H9 (cell line): ENCODE data around the gene DDX1. TPM values are rescaled to one million over a fixed set of nuclear protein-coding genes. Genes with fewer than 3 reads are reported as not detected.

Experiments used
- DNase-seq: peaks from one replicate; pipeline ENCODE4 v3.0.0-alpha.2; 2017
- H2AFZ ChIP-seq: one replicate; pipeline ENCODE4 v1.6.1; 2013; ENCODE audit warnings: mild to moderate bottlenecking, low read length, control low read depth, moderate library complexity
- H2AK5ac ChIP-seq: 2 replicates; pipeline ENCODE4 v1.6.1; 2013; ENCODE audit warnings: low read length, control low read depth, mixed read lengths; ENCODE audit not compliant: insufficient read length
- H2BK120ac ChIP-seq: one replicate; pipeline ENCODE4 v1.6.1; 2013; ENCODE audit warnings: low read depth, mild to moderate bottlenecking, low read length, control low read depth, inconsistent platforms; ENCODE audit not compliant: poor library complexity, severe bottlenecking
- H2BK12ac ChIP-seq: 2 replicates; pipeline ENCODE4 v1.6.1; 2013; ENCODE audit warnings: low read length, control low read depth, mixed read lengths, low read depth; ENCODE audit not compliant: insufficient read length
- H2BK15ac ChIP-seq: 2 replicates; pipeline ENCODE4 v1.6.1; 2013; ENCODE audit warnings: low read depth, low read length, control low read depth
- H2BK20ac ChIP-seq: one replicate; pipeline ENCODE4 v1.6.1; 2013; ENCODE audit warnings: low read depth, mild to moderate bottlenecking, low read length, control low read depth, inconsistent platforms; ENCODE audit not compliant: poor library complexity, severe bottlenecking
- H2BK5ac ChIP-seq: 2 replicates; pipeline ENCODE4 v1.6.1; 2013; ENCODE audit warnings: low read length, control low read depth, mixed read lengths; ENCODE audit not compliant: insufficient read length
- H3K14ac ChIP-seq: 2 replicates; pipeline ENCODE4 v1.6.1; 2013; ENCODE audit warnings: low read length, control low read depth; ENCODE audit not compliant: insufficient read depth
- H3K18ac ChIP-seq: 2 replicates; pipeline ENCODE4 v1.6.1; 2013; ENCODE audit warnings: low read depth, mild to moderate bottlenecking, mixed read lengths, low read length, control low read depth; ENCODE audit not compliant: insufficient read length
- H3K23ac ChIP-seq: 2 replicates; pipeline ENCODE4 v1.6.1; 2013; ENCODE audit warnings: low read length, control low read depth, mixed read lengths, low read depth; ENCODE audit not compliant: insufficient read length
- H3K23me2 ChIP-seq: 2 replicates; pipeline ENCODE4 v1.6.1; 2013; ENCODE audit warnings: low read depth, mild to moderate bottlenecking, mixed read lengths, low read length, control low read depth; ENCODE audit not compliant: insufficient read length, poor library complexity, severe bottlenecking
- H3K27ac ChIP-seq: 2 replicates; pipeline ENCODE4 v1.5.1; 2013; ENCODE audit warnings: low read length, control low read depth, mixed read lengths, low read depth; ENCODE audit not compliant: insufficient read length
- H3K27me3 ChIP-seq: 2 replicates; pipeline ENCODE4 v1.6.1; 2013; ENCODE audit warnings: low read length, control low read depth, inconsistent platforms; ENCODE audit not compliant: insufficient read depth
- H3K4ac ChIP-seq: 2 replicates; pipeline ENCODE4 v1.6.1; 2013; ENCODE audit warnings: low read depth, mild to moderate bottlenecking, control low read depth, inconsistent platforms, low read length, moderate library complexity
- H3K4me1 ChIP-seq: 2 replicates; pipeline ENCODE4 v1.6.1; 2013; ENCODE audit warnings: low read length, control low read depth, inconsistent platforms; ENCODE audit not compliant: insufficient read depth
- H3K4me2 ChIP-seq: 2 replicates; pipeline ENCODE4 v1.6.1; 2013; ENCODE audit warnings: low read length, control low read depth, mixed read lengths; ENCODE audit not compliant: insufficient read length, insufficient read depth
- H3K56ac ChIP-seq: 2 replicates; pipeline ENCODE4 v1.6.1; 2013; ENCODE audit warnings: low read depth, mild to moderate bottlenecking, mixed read lengths, low read length, control low read depth; ENCODE audit not compliant: insufficient read length
- H3K79me1 ChIP-seq: 2 replicates; pipeline ENCODE4 v1.6.1; 2013; ENCODE audit warnings: low read depth, mild to moderate bottlenecking, moderate library complexity, low read length, control low read depth, inconsistent platforms; ENCODE audit not compliant: insufficient read depth, poor library complexity, severe bottlenecking
- H3K79me2 ChIP-seq: 2 replicates; pipeline ENCODE4 v1.6.1; 2013; ENCODE audit warnings: low read length, control low read depth, inconsistent platforms; ENCODE audit not compliant: insufficient read depth
- H3K9ac ChIP-seq: 2 replicates; pipeline ENCODE4 v1.6.1; 2013; ENCODE audit warnings: low read length, control low read depth, mixed read lengths; ENCODE audit not compliant: insufficient read length; ENCODE audit errors: extremely low read depth
- H3K9me3 ChIP-seq: one replicate; pipeline ENCODE4 v1.6.1; 2013; ENCODE audit warnings: low read depth, low read length, inconsistent platforms; ENCODE audit not compliant: control insufficient read depth
- H3T11ph ChIP-seq: one replicate; pipeline ENCODE4 v1.6.1; 2013; ENCODE audit warnings: mild to moderate bottlenecking, low read length, control low read depth, inconsistent platforms
- H4K20me1 ChIP-seq: one replicate; pipeline ENCODE4 v1.6.1; 2013; ENCODE audit not compliant: control insufficient read depth, insufficient read length, insufficient read depth
- H4K5ac ChIP-seq: 2 replicates; pipeline ENCODE4 v1.6.1; 2013; ENCODE audit warnings: low read depth, mild to moderate bottlenecking, mixed read lengths, low read length, control low read depth; ENCODE audit not compliant: insufficient read length
- H4K8ac ChIP-seq: replicated peaks from 2 replicates; pipeline ENCODE4 v1.6.1; 2013; ENCODE audit warnings: low read length, control low read depth, mixed read lengths, low read depth; ENCODE audit not compliant: insufficient read length
- H4K91ac ChIP-seq: 2 replicates; pipeline ENCODE4 v1.6.1; 2013; ENCODE audit warnings: low read depth, mild to moderate bottlenecking, moderate library complexity, mixed read lengths, low read length, control low read depth; ENCODE audit not compliant: insufficient read length
- H3K27ac Mint-ChIP-seq, 3 experiments: 2 replicates in 2 of 3; 3 replicates in 1 of 3; pipeline ENCODE4 v1.8.0; 2020 to 2021; ENCODE audit warnings: mixed read lengths in 3 of 3, mild to moderate bottlenecking in 1 of 3, moderate library complexity in 1 of 3
- H3K27me3 Mint-ChIP-seq: 2 replicates; pipeline ENCODE4 v1.8.0; 2021; ENCODE audit warnings: low read depth, mild to moderate bottlenecking, moderate library complexity, mixed read lengths
- H3K36me3 Mint-ChIP-seq, 3 experiments: 2 replicates in 2 of 3; 3 replicates in 1 of 3; pipeline ENCODE4 v1.8.0; 2020 to 2021; ENCODE audit warnings: low read depth in 3 of 3, mixed read lengths in 3 of 3; ENCODE audit not compliant: insufficient read depth in 1 of 3
- H3K4me1 Mint-ChIP-seq, 2 experiments: 2 replicates each; pipeline ENCODE4 v1.8.0; 2020; ENCODE audit warnings: mixed read lengths in 2 of 2
- H3K4me3 Mint-ChIP-seq, 2 experiments: 2 replicates in 1 of 2; 3 replicates in 1 of 2; pipeline ENCODE4 v1.8.0; 2020 to 2021; ENCODE audit warnings: mild to moderate bottlenecking in 2 of 2, mixed read lengths in 2 of 2, moderate library complexity in 1 of 2
- H3K9me3 Mint-ChIP-seq, 2 experiments: 2 replicates in 1 of 2; 3 replicates in 1 of 2; pipeline ENCODE4 v1.8.0; 2020; ENCODE audit warnings: mild to moderate bottlenecking in 2 of 2, mixed read lengths in 2 of 2, moderate library complexity in 1 of 2
- CTCF ChIP-seq: fragments of 200-600 bp; sonication (generic); conservative IDR thresholded peaks from 3 replicates; pipeline ENCODE4 v1.8.0; 2021; ENCODE audit warnings: antibody characterized with exemption, mild to moderate bottlenecking
- WGBS: extraction: QIAGEN DNeasy Blood & Tissue Kit; methylation state at CpG from one replicate; pipeline ENCODE4 v1.1.7; 2013; ENCODE audit warnings: missing lambda C conversion rate, low lambda C conversion rate, mixed read lengths; ENCODE audit not compliant: insufficient read length; ENCODE audit errors: extremely low coverage; 5-methylcytosine and 5-hydroxymethylcytosine counted together
- total RNA-seq: library from RNA; stranded (reverse); gene quantifications from 2 replicates; pipeline ENCODE4 v1.2.1, GENCODE V29; 2021

DDX1 gene
- total RNA-seq, 1 experiment from 2014 or later: 120 TPM

GRCh38 chr2:15641530-15641982, 49.9 kb downstream of the DDX1 start:
- H2BK20ac ChIP-seq: no peak overlapping the region
- H3K4ac ChIP-seq: no peak overlapping the region
- no peak overlapping the region for H2BK5ac ChIP-seq
- H2AK5ac ChIP-seq: no peak overlapping the region
- no peak overlapping the region for H2BK15ac ChIP-seq
- no peak overlapping the region for H3K56ac ChIP-seq
- no peak overlapping the region for H3K18ac ChIP-seq
- no peak for TF ChIP-seq CTCF
- no peak overlapping the region for H4K91ac ChIP-seq
- H2BK12ac ChIP-seq: no peak overlapping the region
- Mint-ChIP-seq H3K27ac (no peak overlapping the region), H3K27me3 (peaks cover 1% of the 10 kb centered on the region; the same call in 1 of the 2 replicates), H3K4me1 (peaks cover 4 to 11% of the 10 kb centered on the region in 2 experiments), H3K4me3 (no peak overlapping the region), H3K9me3 (peaks cover 0 to 5% of the 10 kb centered on the region in 2 experiments; a peak in 3 of 5 replicates), H3K36me3 (peaks cover 8 to 25% (median 11%) of the 10 kb centered on the region in 3 experiments; a peak in 6 of 7 replicates)
- no peaks in the 10 kb centered on the region for H3K23me2 ChIP-seq
- H2BK120ac ChIP-seq: no peak overlapping the region
- no peak overlapping the region for H4K8ac ChIP-seq
- H3K27me3 ChIP-seq: no peaks in the 10 kb centered on the region
- H3K9me3 ChIP-seq: no peaks in the 10 kb centered on the region
- no peak overlapping the region for H3K23ac ChIP-seq
- no peaks in the 10 kb centered on the region for H4K20me1 ChIP-seq
- H3K79me2 ChIP-seq: no peaks in the 10 kb centered on the region
- no peak overlapping the region for H3K9ac ChIP-seq
- H3T11ph ChIP-seq: no peak overlapping the region
- no CpG with 5 or more reads among the region's 1 CpG for WGBS
- H3K4me1 ChIP-seq: no peaks in the 10 kb centered on the region
- H4K5ac ChIP-seq: no peak overlapping the region
- no peaks in the 10 kb centered on the region for H3K79me1 ChIP-seq
- no peak overlapping the region for H2AFZ ChIP-seq
- no peak overlapping the region for H3K27ac ChIP-seq
- no peak for DNase-seq
- no peak overlapping the region for H3K4me2 ChIP-seq
- no peak overlapping the region for H3K14ac ChIP-seq
